Sigmoid colon (tissue), 7 donors: Measurements from ENCODE around the gene HDAC11. TPM values are rescaled to one million over a fixed set of nuclear protein-coding genes. Genes with fewer than 3 reads are reported as not detected.

ENCODE experiments used
- DNase-seq: peaks from one replicate; pipeline ENCODE4 v3.0.0-alpha.2; 2019
- H3K27ac ChIP-seq, 4 donors: fragments of 200-600 bp; sonication (generic); one replicate each; pipeline ENCODE4 v1.5.1; 2016 to 2019; ENCODE audit warnings: mild to moderate bottlenecking in 1 of 4
- H3K27me3 ChIP-seq, 3 donors: fragments of 200-600 bp; sonication (generic); one replicate each; pipeline ENCODE4 v1.5.1; 2019; ENCODE audit warnings: mild to moderate bottlenecking in 1 of 3
- H3K36me3 ChIP-seq, 4 donors: fragments of 200-600 bp; sonication (generic); one replicate each; pipeline ENCODE4 v1.5.1; 2016 to 2019
- H3K4me1 ChIP-seq, 4 donors: fragments of 200-600 bp; sonication (generic); one replicate each; pipeline ENCODE4 v1.5.1; 2017 to 2019
- H3K4me3 ChIP-seq, 4 donors: fragments of 200-600 bp; sonication (generic); one replicate each; pipeline ENCODE4 v1.5.1; 2017 to 2019; ENCODE audit warnings: mild to moderate bottlenecking in 2 of 4, moderate library complexity in 1 of 4
- H3K9me3 ChIP-seq, 4 donors: fragments of 200-600 bp in 3 of 4; sonication (generic) in 3 of 4; one replicate each; pipeline versions ENCODE4 v1.5.1 to v1.6.1; 2013 to 2019
- CTCF ChIP-seq, 4 experiments: fragments of 450-650 bp in 3 of 4; fragments of 200-600 bp in 1 of 4; IDR thresholded peaks; one replicate each; pipeline ENCODE4 v1.5.1; 2016 to 2019; ENCODE audit warnings: antibody characterized with exemption in 4 of 4, mild to moderate bottlenecking in 3 of 4, moderate library complexity in 2 of 4
- EP300 ChIP-seq, 4 donors: sonication (generic); formaldehyde crosslinking; IDR thresholded peaks; one replicate each; pipeline ENCODE4 v1.6.1; 2017; ENCODE audit warnings: antibody characterized with exemption in 4 of 4
- POLR2A ChIP-seq, 2 donors: fragments of 450-650 bp; IDR thresholded peaks; one replicate each; pipeline ENCODE4 v1.6.1; 2016; ENCODE audit warnings: antibody characterized with exemption in 2 of 2, mild to moderate bottlenecking in 2 of 2, moderate library complexity in 2 of 2
- POLR2AphosphoS5 ChIP-seq, 4 donors: sonication (generic); formaldehyde crosslinking; IDR thresholded peaks; one replicate each; pipeline ENCODE4 v1.6.1; 2017; ENCODE audit warnings: antibody characterized with exemption in 4 of 4
- WGBS, 2 donors: extraction: QIAGEN DNeasy Blood & Tissue Kit; methylation state at CpG; one replicate each; pipeline ENCODE4 v1.1.7; 2013; 5-methylcytosine and 5-hydroxymethylcytosine counted together
- intact Hi-C: fragments of 100-400 bp; cut with DNase I; formaldehyde crosslinking; loops from one replicate; pipeline ENCODE4 v1.15.1; 2023
- polyA plus RNA-seq, 3 donors: library from polyadenylated mRNA; stranded (reverse); fragments of 200-250 nt; gene quantifications; one replicate each; pipeline ENCODE4 v1.2.3, GENCODE V29; 2013
- total RNA-seq, 4 donors: library from RNA; depleted of rRNA; stranded (reverse); fragments of >200 nt; gene quantifications; one replicate each; pipeline ENCODE4 v1.1.0, GENCODE V29; 2016
- donor health status: healthy with polysubstance abuse.
- donor health status: Bipolar disorder and iron deficiency.
- donor health status: healthy.

Gene HDAC11
- total and polyA plus RNA-seq, 7 donors = 15.5 to 30.3 (median 17.2) TPM

- Histone ChIP-seq H3K9me3 (no peaks in the 10 kb centered on the region), H3K27me3 (no peaks in the 10 kb centered on the region), H3K4me1 (peaks cover 0 to 11% (median 3%) of the 10 kb centered on the region in 4 donors), H3K36me3 (no peaks in the 10 kb centered on the region), H3K27ac (peak overlapping the region; percentile 29 to 66 (median 47)), H3K4me3 (no peak overlapping the region)
- no peak for DNase-seq
- intact Hi-C loops = no loop called here
- 79 to 83% methylated on average over 20 of the region's 20 CpGs for WGBS, 2 donors
- TF ChIP-seq CTCF (IDR thresholded peaks at IDR 0.05) (no peak), POLR2A (IDR thresholded peaks at IDR 0.05) (no peak), EP300 (IDR thresholded peaks at IDR 0.05) (no peak), POLR2AphosphoS5 (IDR thresholded peaks at IDR 0.05) (no peak)
These were observed 45.9 kb downstream of the HDAC11 start for GRCh38 chr3:13525827-13526625.

- intact Hi-C loops = no loop called here
- TF ChIP-seq CTCF (IDR thresholded peaks at IDR 0.05) (no peak), POLR2AphosphoS5 (IDR thresholded peaks at IDR 0.05) (no peak), EP300 (IDR thresholded peaks at IDR 0.05) (no peak), POLR2A (IDR thresholded peaks at IDR 0.05) (no peak)
- no peak for DNase-seq
- Histone ChIP-seq H3K4me3 (no peak overlapping the region), H3K9me3 (no peaks in the 10 kb centered on the region), H3K27ac (peak overlapping the region in 3 of 4 donors; percentile 29 to 66 (median 47)), H3K27me3 (no peaks in the 10 kb centered on the region), H3K36me3 (no peaks in the 10 kb centered on the region), H3K4me1 (peaks cover 0 to 11% (median 3%) of the 10 kb centered on the region in 4 donors)
- WGBS, 2 donors = 77 to 83% methylated on average over 5 of the region's 5 CpGs
These were observed 46.5 kb downstream of the HDAC11 start for GRCh38 chr3:13526626-13526949.

- peaks cover 0 to 11% (median 3%) of the 10 kb centered on the region in 4 donors for H3K4me1 ChIP-seq
These were observed 48.2 kb downstream of the HDAC11 start for GRCh38 chr3:13528217-13528867.

More at GRCh38 chr3:13528217-13528867, 48.2 kb downstream of the HDAC11 start:
- H3K27ac ChIP-seq = no peak overlapping the region
- WGBS, 2 donors = 64 to 75% methylated on average over 11 of the region's 11 CpGs
- H3K36me3 ChIP-seq = no peaks in the 10 kb centered on the region
- intact Hi-C loops = no loop called here
- no peak for DNase-seq
- no peak for TF ChIP-seq POLR2A (IDR thresholded peaks at IDR 0.05)
- TF ChIP-seq CTCF (IDR thresholded peaks at IDR 0.05) = no peak
- no peak for TF ChIP-seq POLR2AphosphoS5 (IDR thresholded peaks at IDR 0.05)
- no peak for TF ChIP-seq EP300 (IDR thresholded peaks at IDR 0.05)
- H3K9me3 ChIP-seq = no peaks in the 10 kb centered on the region
- no peaks in the 10 kb centered on the region for H3K27me3 ChIP-seq
- no peak overlapping the region for H3K4me3 ChIP-seq
